Middle frontal gyrus (tissue), 1 donor: ENCODE data around the gene GRHL1.
"Not testable (repeated sequence)": the region's sequence is repeated elsewhere in the genome, so short reads cannot be mapped to it uniquely, and the experiment has no call there.

ENCODE experiments used
- DNase-seq: peaks from one replicate; pipeline ENCODE4 v3.0.0-alpha.2; 2015; ENCODE audit warnings: low spot score; ENCODE audit errors: extremely low spot score

The GRHL1 gene

GRCh38 chr2:10022966-10023662, 71.6 kb downstream of the GRHL1 start:
- DNase-seq, result no peak

- DNase-seq, result no peak
These were observed 75.6 kb downstream of the GRHL1 start for GRCh38 chr2:10026940-10027569.

- DNase-seq, result no peak
These were observed 76.3 kb downstream of the GRHL1 start for GRCh38 chr2:10027660-10028330.

DNA sequence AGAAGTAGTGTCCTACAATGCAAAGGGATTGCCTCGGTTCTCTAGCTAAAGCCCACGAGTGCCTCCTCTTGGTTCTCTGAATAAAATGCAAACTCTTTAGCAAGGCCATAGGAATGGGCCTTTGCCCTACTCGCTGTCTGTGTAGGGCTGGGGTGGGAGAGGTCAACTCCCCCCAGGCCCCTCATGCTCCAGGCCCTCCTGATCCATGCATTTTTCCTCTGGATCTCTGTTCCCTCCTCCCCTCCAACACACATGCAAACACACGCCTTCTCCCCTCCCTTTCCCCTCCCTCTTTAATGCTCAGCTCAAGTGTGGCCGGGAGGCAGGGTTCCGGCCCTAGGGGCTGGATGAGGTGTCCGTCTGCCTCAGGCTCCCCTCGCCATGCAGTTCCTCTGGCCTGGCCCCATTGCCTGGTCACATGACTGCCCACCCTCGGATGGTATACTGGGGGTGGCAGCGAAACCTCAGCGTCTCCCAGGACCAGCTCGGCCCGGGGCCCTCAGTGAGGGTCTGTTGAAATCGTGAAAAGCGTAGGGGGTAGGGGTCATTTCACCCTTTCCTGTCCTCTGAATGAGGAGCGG, 77.0 kb downstream of the GRHL1 start:
- no peak for DNase-seq

DNA sequence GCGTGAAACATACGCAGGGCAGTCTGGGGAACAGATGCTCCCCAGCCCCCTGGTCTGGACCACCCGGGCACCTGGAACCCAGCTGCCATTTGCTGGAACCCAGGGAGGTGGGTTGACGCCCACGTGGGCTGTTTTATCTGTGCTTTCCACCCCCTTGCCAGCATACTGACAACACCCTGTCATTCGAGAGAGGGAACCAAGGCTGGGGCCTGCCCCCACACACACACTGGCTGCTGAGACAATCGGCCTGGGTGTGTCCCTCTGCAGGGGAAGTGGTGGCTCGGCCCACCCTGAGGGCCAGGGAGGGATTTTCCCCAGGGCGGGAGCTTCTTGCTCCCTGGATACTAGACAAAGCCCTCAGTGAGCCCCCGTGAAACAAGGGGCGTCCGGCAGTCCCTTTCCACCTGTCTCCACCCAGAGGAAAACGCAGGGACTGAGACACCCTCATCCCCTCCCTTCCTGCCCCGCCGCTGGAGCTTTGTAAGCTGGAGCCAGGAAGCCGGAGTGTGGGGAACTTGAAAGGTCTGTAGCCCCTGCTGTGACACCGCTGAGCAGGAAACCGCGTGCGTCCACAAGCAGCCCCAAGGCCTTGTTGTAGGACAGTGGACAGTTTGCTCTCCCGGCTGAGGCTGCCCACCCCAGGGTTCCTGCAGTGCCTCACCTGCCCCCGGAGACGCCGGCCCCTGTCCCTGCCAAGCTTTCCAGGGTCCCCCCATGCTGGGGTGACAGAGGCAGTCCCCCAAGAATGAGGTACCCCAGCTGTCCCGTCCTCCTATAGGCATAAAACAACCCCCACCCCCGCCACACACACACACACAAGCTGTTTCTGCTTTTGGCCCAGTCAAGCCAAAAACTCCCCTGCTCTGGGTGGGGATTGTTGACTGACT, 77.7 kb downstream of the GRHL1 start:
- no peak for DNase-seq

DNA sequence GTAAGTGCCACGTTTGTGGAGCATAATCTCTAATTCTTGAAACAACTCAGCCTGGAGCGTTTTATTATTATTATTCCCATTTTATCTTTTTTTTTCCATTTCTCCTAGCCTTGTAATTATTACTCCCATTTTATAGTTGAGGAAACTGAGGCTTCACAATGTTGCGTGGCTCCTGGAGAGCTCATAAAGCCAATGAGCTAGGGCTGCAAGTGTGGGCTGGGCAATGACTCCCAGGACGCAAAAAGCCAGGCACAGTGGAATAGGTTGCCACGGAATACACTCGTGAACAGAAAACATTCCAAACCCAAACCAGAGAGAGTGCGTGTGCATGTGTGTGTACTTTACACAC, 78.4 kb downstream of the GRHL1 start:
- no peak for DNase-seq

GRCh38 chr2:10030311-10030736, 78.8 kb downstream of the GRHL1 start:
- DNase-seq, result no peak

GRCh38 chr2:10030798-10031197, 79.3 kb downstream of the GRHL1 start:
- not testable (repeated sequence) for DNase-seq

DNA sequence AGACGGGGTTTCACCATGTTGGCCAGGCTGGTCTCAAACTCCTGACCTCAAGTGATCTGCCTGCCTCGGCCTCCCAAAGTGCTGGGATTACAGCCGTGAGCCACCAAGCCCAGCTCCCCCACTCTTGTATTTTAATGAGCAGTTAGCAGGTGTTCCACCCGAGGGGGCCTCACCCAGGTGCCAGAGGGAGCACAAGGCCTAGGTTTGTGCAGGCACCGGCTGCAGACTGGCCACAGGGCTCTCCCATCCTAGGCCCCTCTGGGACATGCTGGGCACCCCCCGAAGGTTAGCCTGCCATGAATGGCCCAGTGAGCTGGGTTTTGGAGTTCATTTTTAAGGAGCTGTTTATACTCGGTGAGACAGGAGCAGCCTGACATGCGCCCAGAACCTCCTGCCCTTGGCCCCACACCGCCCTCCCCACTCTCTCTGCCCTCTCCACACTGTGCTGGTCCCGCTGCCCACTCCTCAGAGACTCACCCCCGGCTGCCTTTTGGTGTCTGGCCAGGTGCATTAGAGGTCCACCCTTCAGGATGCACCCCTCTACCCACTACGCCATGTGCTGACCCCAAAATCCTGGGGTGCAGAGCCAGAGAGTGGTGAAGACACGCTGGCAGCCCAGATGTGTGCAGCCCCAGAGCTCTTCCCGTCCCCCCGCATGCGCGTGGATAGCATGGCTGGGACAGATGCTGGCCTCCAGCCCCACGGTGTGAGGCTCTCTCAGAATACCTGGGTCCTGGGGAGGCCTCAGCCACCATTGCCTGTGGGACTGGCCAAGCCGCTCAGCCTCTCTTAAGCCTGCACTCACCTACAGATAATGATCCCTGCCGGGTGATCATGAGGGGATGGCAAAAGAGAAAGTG, 80.6 kb downstream of the GRHL1 start:
- no peak for DNase-seq

DNA sequence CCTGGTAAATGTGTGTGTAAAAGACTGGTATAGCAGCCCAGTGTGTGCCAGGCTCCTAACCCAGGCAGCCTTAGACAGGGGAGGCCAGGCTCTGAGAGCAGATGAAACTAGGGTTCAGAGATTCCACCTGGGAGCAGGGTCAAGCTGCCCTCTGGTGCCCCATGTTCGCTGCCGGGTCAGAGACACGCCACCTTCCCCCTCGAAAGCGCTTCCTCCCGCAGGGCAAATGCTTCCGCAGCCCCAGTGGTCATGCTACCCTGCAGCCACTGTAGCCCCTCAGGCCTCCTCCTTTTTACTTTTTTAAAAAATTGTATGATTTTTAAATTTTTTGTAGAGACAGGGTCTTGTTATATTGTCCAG, 81.2 kb downstream of the GRHL1 start:
- DNase-seq, result no peak

DNA sequence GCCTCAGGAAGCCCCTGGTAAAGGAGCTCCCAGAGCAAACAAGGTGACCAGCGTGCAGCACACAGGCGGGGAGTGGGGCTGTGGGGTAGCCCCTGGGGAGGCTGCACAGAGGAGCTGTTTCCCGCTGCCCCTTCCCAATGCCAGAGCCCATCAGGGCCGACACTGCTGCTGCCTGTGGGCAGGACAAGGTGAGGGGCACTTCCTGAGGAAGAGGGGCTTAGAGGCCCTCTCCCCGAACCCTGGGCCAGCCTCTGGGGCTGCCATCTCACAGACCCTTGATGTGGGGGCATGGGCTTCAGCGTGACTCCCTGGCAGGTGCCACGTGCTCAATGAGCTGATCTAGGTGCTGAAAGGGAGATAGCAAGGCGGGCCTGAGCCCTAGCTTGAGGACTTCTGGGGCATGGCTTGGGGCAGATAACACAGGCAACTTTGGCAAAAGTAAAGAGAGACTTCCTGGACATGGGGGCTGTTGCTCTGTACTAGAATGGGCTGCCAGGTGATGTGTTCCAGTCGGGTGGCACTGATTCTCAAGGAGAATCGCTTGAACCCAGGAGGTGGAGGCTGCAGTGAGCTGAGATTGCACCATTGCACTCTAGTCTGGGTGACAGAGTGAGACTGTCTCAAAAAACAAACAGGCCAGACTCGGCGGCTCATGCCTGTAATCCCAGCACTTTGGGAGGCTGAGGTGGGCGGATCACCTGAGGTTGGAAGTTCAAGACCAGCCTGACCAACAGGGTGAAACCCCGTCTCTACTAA, 81.9 kb downstream of the GRHL1 start:
- DNase-seq, result no peak

DNA sequence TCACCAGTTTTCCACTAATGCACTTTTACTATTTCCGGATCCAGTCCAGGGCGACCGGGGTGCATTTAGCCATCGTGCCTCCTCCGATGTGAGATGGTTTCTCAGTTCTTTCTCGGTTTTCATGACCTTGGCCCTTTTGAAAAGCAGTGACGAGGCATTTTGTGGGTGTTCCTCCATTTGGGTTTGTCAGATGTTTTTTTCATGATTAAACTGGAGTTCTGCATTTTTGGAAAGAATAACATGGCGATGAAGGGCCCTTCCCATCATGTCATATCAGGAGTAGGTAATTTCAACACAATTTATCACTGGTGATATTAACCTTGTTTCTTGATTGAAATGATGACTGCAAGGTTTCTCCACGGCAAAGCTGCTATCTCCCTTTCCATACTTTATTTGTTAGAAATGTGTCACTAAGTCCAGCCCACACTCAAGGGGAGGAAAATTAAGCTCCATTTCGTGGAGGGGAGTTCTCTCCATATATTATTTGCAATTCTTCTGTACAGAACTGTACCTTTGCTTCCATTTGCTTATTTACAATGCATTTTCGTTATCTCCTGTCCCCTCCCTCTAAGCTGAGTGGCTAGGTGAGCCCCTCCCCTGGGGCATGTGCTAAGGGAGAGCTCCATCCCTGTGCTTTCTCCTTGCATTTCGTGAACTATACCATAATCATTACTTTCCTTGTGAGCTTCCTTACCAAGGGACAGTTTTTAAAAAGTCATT, 83.0 kb downstream of the GRHL1 start:
- DNase-seq, result no peak

- no peak for DNase-seq
These were observed 83.5 kb downstream of the GRHL1 start for GRCh38 chr2:10035053-10035422.

DNA sequence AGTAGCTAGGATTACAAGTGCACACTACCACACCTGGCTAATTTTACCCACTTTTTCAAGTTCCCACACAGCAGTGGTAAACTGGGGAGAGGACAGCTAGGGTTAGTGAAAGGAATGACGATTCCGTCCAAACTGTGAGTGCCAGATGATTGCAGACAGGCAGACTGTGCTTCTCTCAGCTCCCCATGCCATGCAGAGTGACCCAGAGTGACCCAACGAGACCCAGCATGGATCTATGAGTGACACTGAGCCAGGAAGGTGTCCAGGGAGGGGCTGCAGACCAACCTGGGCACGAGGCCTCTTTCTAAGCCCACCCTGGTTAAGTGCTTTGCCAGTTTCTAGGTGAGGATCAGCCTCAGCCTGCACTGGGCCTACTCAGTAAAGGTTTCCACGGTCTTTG, 84.1 kb downstream of the GRHL1 start:
- no peak for DNase-seq

GRCh38 chr2:10036095-10036884, 84.8 kb downstream of the GRHL1 start:
- peak; percentile 60 for DNase-seq

GRCh38 chr2:10038123-10038522, 86.6 kb downstream of the GRHL1 start:
- no peak for DNase-seq

- DNase-seq, result no peak
These were observed 87.2 kb downstream of the GRHL1 start for GRCh38 chr2:10038716-10039115.

DNA sequence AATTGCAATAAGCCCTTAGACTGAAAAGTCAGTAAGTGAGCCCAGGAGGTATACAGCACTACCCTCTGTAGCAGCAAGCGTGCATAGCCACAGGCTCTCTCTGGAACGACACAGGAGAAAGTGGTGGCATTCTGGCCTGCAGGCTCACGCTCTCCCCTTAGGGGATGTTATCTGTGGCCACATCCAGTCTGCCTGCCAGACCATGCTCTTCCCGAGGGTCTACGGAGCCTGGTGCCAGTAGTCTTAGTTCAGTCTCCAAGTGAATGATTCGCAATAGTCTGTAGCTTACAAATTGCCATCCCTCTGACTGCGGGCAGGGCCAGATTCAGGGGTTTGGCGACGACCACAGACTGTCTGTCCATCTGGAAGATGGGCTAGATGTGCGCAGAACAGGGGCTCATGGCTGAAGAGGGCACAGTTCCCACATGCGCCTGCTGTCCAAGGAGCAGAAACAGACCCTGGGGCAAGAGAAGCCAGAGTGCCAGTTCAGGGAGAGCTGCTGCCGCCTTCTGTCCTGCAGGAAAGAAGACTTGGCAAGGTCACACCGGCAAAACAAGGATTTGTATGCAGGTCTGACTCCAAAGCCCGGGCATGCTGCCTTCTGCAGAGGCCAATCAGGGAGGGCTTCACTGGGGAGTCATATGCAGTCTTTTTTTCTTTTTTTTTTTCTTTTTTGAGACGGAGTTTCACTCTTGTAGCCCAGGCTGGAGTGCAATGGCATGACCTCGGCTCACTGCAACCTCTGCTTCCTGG, 88.3 kb downstream of the GRHL1 start:
- DNase-seq, result no peak
